ENCODE data around the gene MR1.

MR1 gene

GRCh38 chr1:181011301-181012202, 22.2 kb upstream of the MR1 start:
- no peak for TF ChIP-seq CTCF (IDR thresholded peaks at IDR 0.05)

GRCh38 chr1:181012203-181012745, 21.5 kb upstream of the MR1 start:
- no peak for TF ChIP-seq CTCF (IDR thresholded peaks at IDR 0.05)

GRCh38 chr1:181013144-181013543, 20.6 kb upstream of the MR1 start:
- no peak for TF ChIP-seq CTCF (IDR thresholded peaks at IDR 0.05)

GRCh38 chr1:181014477-181015250, 19.1 kb upstream of the MR1 start:
- TF ChIP-seq CTCF (IDR thresholded peaks at IDR 0.05) = no peak

GRCh38 chr1:181015251-181015615, 18.6 kb upstream of the MR1 start:
- no peak for TF ChIP-seq CTCF (IDR thresholded peaks at IDR 0.05)

- TF ChIP-seq CTCF (IDR thresholded peaks at IDR 0.05) = no peak
These were observed 17.2 kb upstream of the MR1 start for GRCh38 chr1:181016563-181016962.

- no peak for TF ChIP-seq CTCF (IDR thresholded peaks at IDR 0.05)
These were observed 14.7 kb upstream of the MR1 start for GRCh38 chr1:181018901-181019681.

All from LNCAP (cell line).